LHCN-M2 (cell line): Measurements from ENCODE around the gene COQ9. TPM values are rescaled to one million over a fixed set of nuclear protein-coding genes. Genes with fewer than 3 reads are reported as not detected.

Experiments used
- DNase-seq: peaks from one replicate; pipeline ENCODE4 v3.0.0-alpha.2; 2012; ENCODE audit warnings: low read depth
- total RNA-seq: library from RNA; depleted of rRNA; stranded (reverse); fragments of >200 nt; gene quantifications from 2 replicates; pipeline ENCODE4 v1.2.3, GENCODE V29; 2014; rRNA removed

COQ9 gene
- total RNA-seq, 1 experiment from 2014 or later, result 51.1 TPM

GRCh38 chr16:57510016-57510871 lies 63.0 kb downstream of the COQ9 start:
- no peak for DNase-seq

Other genes starting within 250 kb of the COQ9 start
- gene ARL2BP, start 202.2 kb upstream of the COQ9 start, total RNA-seq, result 73.9 and 76.1 TPM in 2 replicates
- gene PLLP, start 162.8 kb upstream of the COQ9 start, total RNA-seq, result not detected in 2 replicates
- not detected in 2 replicates for gene CCL22, start 88.7 kb upstream of the COQ9 start, total RNA-seq
- not detected in 2 replicates for gene CX3CL1, start 75.0 kb upstream of the COQ9 start, total RNA-seq
- not detected in 2 replicates for gene CCL17, start 42.7 kb upstream of the COQ9 start, total RNA-seq
- gene CIAPIN1, start 94 bp upstream of the COQ9 start, total RNA-seq, result 55.4 and 56.9 TPM in 2 replicates
- gene POLR2C, start 15.2 kb downstream of the COQ9 start, total RNA-seq, result 111 and 164 TPM in 2 replicates
- 36.5 and 36.6 TPM in 2 replicates for gene DOK4, start 39.0 kb downstream of the COQ9 start, total RNA-seq
- 7.7 and 9.9 TPM in 2 replicates for gene CCDC102A, start 89.1 kb downstream of the COQ9 start, total RNA-seq
- gene ADGRG5, start 95.2 kb downstream of the COQ9 start, total RNA-seq, result not detected in 2 replicates
- 1.3 and 5.5 TPM in 2 replicates for gene ADGRG1, start 181.2 kb downstream of the COQ9 start, total RNA-seq
- not detected in 2 replicates for gene ADGRG3, start 220.8 kb downstream of the COQ9 start, total RNA-seq
- gene DRC7, start 247.3 kb downstream of the COQ9 start, total RNA-seq, result not detected in 2 replicates